Kidney capillary endothelial cell (primary cell): ENCODE results near the gene DBI.
"Not testable (repeated sequence)": the region's sequence is repeated elsewhere in the genome, so short reads cannot be mapped to it uniquely, and the experiment has no call there.

Experiments
- DNase-seq: peaks from one replicate; pipeline ENCODE4 v3.0.0-alpha.2; 2018; ENCODE audit warnings: low spot score

The DBI gene

DNA sequence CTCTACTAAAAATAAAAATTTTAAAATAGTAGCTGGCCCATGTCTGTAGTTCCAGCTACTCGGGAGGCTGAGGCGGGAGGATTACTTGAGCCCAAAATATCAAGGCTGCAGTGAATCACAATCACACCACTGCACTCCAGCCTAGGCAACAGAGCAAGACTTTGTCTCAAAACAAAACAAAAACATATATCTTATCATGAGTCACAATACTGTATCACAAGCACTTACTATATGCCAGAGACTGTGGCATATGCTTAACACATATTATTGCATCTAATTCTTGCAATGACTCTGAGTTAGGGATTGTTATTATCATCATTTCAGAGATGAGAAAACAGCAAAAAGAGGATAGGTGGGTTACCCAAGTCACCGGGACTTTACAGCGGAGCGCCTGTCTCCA is 35.3 kb downstream of the DBI start:
- DNase-seq, result no peak

DNA sequence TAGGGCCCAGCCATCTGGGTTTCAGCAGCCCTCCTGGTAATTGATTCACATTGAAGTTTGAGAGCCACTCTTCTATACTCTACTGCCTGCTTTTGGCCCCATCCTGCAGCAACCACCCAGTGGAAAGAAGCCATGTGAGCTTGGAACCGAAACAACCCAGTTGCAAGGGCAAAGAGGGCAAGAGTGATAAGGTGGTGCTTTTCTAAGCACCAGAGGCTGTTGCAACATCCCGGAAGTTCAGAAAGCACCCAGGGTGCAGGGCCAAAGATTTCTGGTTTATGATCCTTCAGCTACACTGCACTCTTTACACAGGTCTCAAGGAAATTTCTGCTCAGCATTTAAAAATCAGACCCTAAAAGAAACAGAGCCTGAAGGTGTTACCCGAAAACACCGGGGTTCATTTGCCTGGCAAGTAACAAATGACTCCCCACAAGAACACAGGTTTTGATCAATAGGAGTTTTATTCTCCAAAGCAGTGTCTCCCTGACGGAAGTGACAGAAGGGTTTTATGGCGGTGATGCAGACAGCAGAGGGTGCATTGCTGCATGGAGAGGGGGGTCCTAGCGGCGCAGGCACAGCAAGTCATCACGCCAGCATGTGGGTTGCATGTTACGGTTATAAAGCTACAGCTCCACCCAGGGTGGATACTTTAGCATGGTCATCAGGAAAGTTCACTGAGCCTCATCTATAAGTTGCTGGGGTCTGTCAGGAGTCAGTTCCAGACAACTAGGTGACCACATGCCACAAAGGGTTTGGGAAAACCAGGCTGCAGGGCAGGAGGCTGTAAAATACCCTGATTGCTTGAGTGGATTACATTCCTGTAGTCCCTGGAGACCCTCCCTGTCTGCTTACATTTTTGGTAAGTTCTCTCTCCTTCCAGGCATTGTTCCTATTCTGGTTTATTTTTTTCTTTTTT is 36.1 kb downstream of the DBI start:
- no peak for DNase-seq

- DNase-seq, result not testable (repeated sequence)
These were observed 36.8 kb downstream of the DBI start for GRCh38 chr2:119403618-119404017.

- DNase-seq, result no peak
These were observed 38.4 kb downstream of the DBI start for GRCh38 chr2:119405151-119405550.

GRCh38 chr2:119407430-119408220 is 40.8 kb downstream of the DBI start:
- DNase-seq, result peak; percentile 47

GRCh38 chr2:119408221-119408619 is 41.4 kb downstream of the DBI start:
- no peak for DNase-seq

GRCh38 chr2:119409506-119409905 is 42.7 kb downstream of the DBI start:
- DNase-seq, result no peak

DNA sequence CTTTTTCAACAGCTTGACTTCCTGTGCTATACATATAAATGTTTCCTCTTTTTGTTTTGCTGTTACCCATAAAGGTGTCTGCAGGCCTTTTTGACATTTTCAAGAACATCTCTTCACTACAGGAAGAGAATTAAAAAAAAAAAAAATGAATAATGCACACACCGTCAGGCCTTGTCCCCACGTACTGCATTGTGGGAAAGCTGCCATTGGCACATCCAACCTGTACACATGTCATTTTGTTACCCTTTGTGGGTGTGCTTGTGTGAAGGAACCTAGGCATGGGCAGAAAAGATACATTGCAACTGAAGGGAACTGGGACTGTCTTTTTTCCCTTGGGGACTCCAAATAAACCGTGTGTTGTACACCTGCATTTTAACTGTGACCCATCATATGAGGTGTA is 48.1 kb downstream of the DBI start:
- DNase-seq, result no peak

DNA sequence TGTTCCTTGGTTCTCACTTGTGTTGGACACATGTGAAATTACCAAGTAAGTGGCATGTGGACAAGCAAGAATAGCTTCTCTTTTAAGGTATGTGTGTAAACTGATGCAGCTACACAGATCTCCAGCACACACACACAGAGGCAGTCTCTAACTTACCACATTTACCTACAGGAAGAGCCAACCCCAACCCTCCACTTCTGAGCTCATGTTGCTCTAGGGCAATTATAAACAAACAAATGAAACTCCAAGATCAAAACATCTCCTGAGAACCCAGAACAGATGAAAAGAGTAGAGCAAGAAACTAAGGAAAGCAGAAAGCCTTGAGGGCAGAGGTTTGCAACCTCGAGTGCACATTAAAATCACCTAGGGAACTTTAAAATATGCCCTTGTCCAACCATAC is 48.9 kb downstream of the DBI start:
- DNase-seq, result no peak

DNA sequence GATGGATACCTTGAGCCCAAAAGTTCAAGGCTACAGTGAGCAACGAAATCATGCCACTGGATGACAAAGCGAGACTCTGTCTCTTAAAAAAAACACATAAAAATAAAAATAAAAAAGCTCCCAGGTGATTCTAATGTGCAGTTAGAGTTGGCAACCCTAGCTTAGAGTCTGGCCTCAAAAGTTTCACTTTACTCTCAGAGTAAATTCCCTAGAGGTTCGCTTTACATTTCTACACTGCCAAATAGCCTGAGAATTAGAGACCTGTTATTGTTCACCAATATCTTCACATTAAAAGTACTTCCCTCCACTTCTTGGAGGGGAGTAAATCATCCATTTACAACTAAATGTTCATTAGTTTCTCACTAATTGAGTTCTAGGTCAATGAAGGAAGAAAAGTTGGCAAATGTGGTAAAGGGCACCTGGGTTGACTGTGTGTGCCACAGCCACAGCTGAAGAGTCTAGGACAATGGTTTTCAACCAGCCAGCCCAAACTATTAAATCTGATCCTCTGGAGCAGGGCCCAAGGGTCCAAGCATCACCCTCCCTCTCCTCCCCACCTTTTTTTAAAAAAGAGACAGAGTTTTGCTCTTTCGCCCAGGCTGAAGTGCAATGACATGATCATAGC is 49.6 kb downstream of the DBI start:
- no peak for DNase-seq

DNA sequence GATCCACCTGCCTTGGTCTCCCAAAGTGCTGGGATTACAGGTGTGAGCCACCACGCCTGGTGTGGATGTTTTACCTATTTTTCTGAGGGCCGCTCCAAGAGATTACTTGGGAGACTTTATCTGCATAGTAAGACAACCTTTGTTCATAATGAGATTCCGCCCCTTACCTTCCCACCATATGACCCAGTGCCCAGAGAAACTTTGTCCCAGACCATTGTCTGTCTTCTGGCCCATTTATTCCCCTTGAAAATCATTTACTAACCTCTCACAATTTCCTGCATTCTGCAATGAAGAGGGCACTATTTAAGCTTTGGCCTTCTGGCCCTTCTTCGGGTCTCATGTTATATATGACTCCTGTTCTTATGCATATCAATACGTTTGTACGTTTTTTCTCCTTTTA is 51.1 kb downstream of the DBI start:
- no peak for DNase-seq

- DNase-seq, result no peak
These were observed 52.3 kb downstream of the DBI start for GRCh38 chr2:119419065-119419464.

- no peak for DNase-seq
These were observed 53.2 kb downstream of the DBI start for GRCh38 chr2:119419803-119420508.

DNA sequence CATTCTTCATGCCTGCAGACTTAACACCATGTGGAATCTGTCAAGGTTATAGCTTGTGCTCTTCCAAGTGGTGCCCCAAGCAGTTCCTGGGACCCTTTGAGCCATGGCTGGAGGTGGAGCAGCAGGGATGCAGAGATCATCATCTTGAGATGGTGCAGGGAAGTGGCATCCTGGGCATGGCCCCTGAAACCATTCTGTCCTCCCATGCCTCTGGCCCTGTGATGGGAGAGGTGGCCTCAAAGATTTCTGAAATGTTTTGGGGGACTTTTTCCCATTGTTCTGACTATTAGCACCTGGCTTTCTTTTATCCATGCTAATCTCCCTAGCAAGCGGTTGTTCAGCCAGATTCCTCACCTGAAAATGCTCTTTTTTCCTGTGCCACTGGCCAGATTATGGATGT is 54.5 kb downstream of the DBI start:
- no peak for DNase-seq

- DNase-seq, result no peak
These were observed 55.0 kb downstream of the DBI start for GRCh38 chr2:119421741-119422140.
